ENCODE measurements around the gene KCNMB3. TPM values are rescaled to one million over a fixed set of nuclear protein-coding genes. Genes with fewer than 3 reads are reported as not detected.

KCNMB3 gene
- total RNA-seq, 1 donor from 2014 or later = 2.4 TPM

DNA sequence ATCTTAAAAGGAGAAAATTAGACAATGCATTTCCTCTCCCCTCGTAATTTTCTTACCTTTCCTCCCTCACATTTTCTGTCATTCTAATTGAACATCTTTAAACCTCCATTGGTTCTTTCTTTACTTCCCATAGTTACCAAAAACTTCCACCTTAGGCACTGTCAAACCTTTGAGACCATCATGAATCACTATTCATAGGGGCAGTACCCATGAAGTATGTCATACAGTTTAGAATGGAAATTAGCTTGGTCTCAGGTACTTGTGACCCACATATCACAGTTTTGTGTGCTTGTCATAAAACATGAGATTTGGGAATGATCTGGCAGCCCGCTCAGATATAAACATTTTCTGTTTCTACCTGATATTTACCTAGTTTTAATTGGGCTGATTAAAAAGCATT is 50.1 kb downstream of the KCNMB3 start:
- H3K27me3 Mint-ChIP-seq = no peaks in the 10 kb centered on the region
- TF ChIP-seq, protein P1, sequence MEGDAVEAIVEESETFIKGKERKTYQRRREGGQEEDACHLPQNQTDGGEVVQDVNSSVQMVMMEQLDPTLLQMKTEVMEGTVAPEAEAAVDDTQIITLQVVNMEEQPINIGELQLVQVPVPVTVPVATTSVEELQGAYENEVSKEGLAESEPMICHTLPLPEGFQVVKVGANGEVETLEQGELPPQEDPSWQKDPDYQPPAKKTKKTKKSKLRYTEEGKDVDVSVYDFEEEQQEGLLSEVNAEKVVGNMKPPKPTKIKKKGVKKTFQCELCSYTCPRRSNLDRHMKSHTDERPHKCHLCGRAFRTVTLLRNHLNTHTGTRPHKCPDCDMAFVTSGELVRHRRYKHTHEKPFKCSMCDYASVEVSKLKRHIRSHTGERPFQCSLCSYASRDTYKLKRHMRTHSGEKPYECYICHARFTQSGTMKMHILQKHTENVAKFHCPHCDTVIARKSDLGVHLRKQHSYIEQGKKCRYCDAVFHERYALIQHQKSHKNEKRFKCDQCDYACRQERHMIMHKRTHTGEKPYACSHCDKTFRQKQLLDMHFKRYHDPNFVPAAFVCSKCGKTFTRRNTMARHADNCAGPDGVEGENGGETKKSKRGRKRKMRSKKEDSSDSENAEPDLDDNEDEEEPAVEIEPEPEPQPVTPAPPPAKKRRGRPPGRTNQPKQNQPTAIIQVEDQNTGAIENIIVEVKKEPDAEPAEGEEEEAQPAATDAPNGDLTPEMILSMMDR (conservative IDR thresholded peaks at IDR 0.05) = no peak
- no peaks in the 10 kb centered on the region for H3K9me3 Mint-ChIP-seq
- no peak overlapping the region for H3K27ac Mint-ChIP-seq
- H3K4me3 Mint-ChIP-seq = no peak overlapping the region
- DNase-seq (ENCODE audit: extremely low spot score, unreplicated experiment) = no peak
- peaks cover 31% of the 10 kb centered on the region for H3K36me3 Mint-ChIP-seq
- H3K4me1 Mint-ChIP-seq (ENCODE audit: unreplicated experiment) = peaks cover 4% of the 10 kb centered on the region

DNA sequence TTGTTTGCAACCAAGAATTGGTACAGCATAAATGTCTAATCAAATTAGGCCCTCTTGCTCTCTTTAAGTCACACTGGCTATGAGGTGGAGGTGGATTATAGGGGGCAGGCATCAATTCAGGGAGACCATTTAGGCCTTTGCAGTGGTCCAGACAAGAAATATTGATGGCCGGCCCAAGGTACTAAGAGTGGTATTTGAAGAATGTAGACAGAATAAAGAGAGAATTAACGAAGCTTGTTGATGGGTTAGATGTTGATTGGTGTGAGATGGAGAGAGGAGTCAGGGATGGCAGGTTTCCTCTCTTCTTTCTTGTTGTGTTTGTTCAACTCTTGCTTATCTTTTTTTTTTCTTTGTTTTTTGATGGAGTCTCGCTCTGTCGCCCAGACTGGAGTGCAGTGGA is 54.2 kb downstream of the KCNMB3 start:
- TF ChIP-seq, protein P1 (conservative IDR thresholded peaks at IDR 0.05) = no peak
- DNase-seq (ENCODE audit: extremely low spot score, unreplicated experiment) = no peak
- Mint-ChIP-seq H3K36me3 (peaks cover 21% of the 10 kb centered on the region), H3K9me3 (no peaks in the 10 kb centered on the region), H3K4me1 (ENCODE audit: unreplicated experiment) (peaks cover 4% of the 10 kb centered on the region), H3K27ac (no peak overlapping the region), H3K4me3 (no peak overlapping the region), H3K27me3 (no peaks in the 10 kb centered on the region)

DNA sequence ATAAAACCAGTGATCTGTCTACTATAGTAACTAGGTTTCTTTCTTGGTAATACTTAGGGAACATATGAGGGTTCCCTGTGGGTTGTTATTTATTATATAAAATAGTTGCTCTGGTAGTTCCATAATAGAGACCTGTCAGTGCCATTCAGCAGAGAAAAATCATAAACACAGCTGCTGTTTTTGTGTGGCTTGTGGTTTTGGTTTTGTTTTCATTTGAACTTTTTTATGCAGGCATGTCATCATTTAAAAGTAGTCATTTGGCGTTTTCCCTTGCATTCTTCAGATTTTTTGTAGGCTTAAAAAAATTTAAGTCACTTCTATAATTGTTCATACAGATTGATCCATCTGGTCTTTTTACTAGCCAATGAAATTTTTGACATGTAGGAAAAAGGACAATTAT is 54.8 kb downstream of the KCNMB3 start:
- peaks cover 18% of the 10 kb centered on the region for H3K36me3 Mint-ChIP-seq
- TF ChIP-seq, protein P1 (conservative IDR thresholded peaks at IDR 0.05) = no peak
- no peak overlapping the region for H3K27ac Mint-ChIP-seq
- H3K27me3 Mint-ChIP-seq = no peaks in the 10 kb centered on the region
- DNase-seq (ENCODE audit: extremely low spot score, unreplicated experiment) = no peak
- no peaks in the 10 kb centered on the region for H3K9me3 Mint-ChIP-seq
- H3K4me3 Mint-ChIP-seq = no peak overlapping the region
- peaks cover 4% of the 10 kb centered on the region for H3K4me1 Mint-ChIP-seq (ENCODE audit: unreplicated experiment)

DNA sequence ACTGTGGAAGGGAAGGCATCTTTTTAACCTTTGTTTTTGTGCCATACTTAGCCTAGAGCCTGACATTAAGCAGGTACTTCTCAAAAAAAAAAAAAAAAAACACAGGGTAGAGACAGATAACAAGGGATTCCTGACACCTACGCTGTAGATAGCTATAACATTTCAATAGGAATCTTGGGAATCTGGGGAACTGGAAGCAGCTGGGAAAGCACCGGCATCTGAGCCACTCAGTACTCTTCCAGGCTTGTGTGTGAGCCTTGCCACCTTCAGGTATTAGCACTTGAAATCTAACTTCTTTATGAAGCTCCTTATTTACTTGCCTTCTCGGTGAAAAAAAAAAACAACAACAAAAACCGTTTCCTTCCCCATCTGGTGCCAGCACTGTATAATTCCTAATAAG is 56.0 kb downstream of the KCNMB3 start:
- Mint-ChIP-seq H3K9me3 (no peaks in the 10 kb centered on the region), H3K36me3 (peaks cover 12% of the 10 kb centered on the region), H3K27ac (no peak overlapping the region), H3K27me3 (no peaks in the 10 kb centered on the region), H3K4me1 (ENCODE audit: unreplicated experiment) (peaks cover 14% of the 10 kb centered on the region), H3K4me3 (no peak overlapping the region)
- TF ChIP-seq, protein P1 (conservative IDR thresholded peaks at IDR 0.05) = no peak
- DNase-seq (ENCODE audit: extremely low spot score, unreplicated experiment) = no peak

Other genes starting within 250 kb of the KCNMB3 start
- 25.7 and 40.1 TPM in 2 replicates for gene ZMAT3, start 179.3 kb downstream of the KCNMB3 start, total RNA-seq (ENCODE audit: low replicate concordance)
- gene PIK3CA, start 102.8 kb downstream of the KCNMB3 start, total RNA-seq (ENCODE audit: low replicate concordance) = 16.0 and 17.6 TPM in 2 replicates
- gene ZNF639, start 71.9 kb upstream of the KCNMB3 start, total RNA-seq (ENCODE audit: low replicate concordance) = 24.9 and 33.2 TPM in 2 replicates
- 42.3 and 53.3 TPM in 2 replicates for gene MFN1, start 96.6 kb upstream of the KCNMB3 start, total RNA-seq (ENCODE audit: low replicate concordance)
- gene GNB4, start 200.4 kb upstream of the KCNMB3 start, total RNA-seq (ENCODE audit: low replicate concordance) = 11.9 and 26.8 TPM in 2 replicates